Suprapubic skin (tissue), 4 donors: ENCODE data around the gene PCYOX1L. TPM values are rescaled to one million over a fixed set of nuclear protein-coding genes. Genes with fewer than 3 reads are reported as not detected.

ENCODE experiments used
- DNase-seq, 2 donors: peaks; one replicate each; pipeline ENCODE4 v3.0.0-alpha.2; 2019; ENCODE audit warnings: low spot score in 2 of 2
- H3K27ac ChIP-seq: fragments of 200-600 bp; sonication (generic); one replicate; pipeline ENCODE4 v1.5.1; 2019
- H3K27me3 ChIP-seq: fragments of 200-600 bp; sonication (generic); one replicate; pipeline ENCODE4 v1.5.1; 2019
- H3K36me3 ChIP-seq: fragments of 200-600 bp; sonication (generic); one replicate; pipeline ENCODE4 v1.5.1; 2019
- H3K4me1 ChIP-seq: fragments of 200-600 bp; sonication (generic); one replicate; pipeline ENCODE4 v1.5.1; 2019
- H3K4me3 ChIP-seq: fragments of 200-600 bp; sonication (generic); one replicate; pipeline ENCODE4 v1.5.1; 2019; ENCODE audit warnings: mild to moderate bottlenecking
- H3K9me3 ChIP-seq: fragments of 200-600 bp; sonication (generic); one replicate; pipeline ENCODE4 v1.5.1; 2019
- CTCF ChIP-seq, 2 donors: fragments of 200-600 bp in 1 of 2; fragments of 450-650 bp in 1 of 2; sonication (generic) in 1 of 2; IDR thresholded peaks; one replicate each; pipeline ENCODE4 v1.5.1; 2016 to 2019; ENCODE audit warnings: antibody characterized with exemption in 2 of 2, mild to moderate bottlenecking in 1 of 2, moderate library complexity in 1 of 2
- EP300 ChIP-seq: sonication (generic); formaldehyde crosslinking; IDR thresholded peaks from one replicate; pipeline ENCODE4 v1.6.1; 2017; ENCODE audit warnings: antibody characterized with exemption
- POLR2A ChIP-seq, 2 donors: fragments of 450-650 bp; IDR thresholded peaks; one replicate each; pipeline ENCODE4 v1.6.1; 2017; ENCODE audit warnings: antibody characterized with exemption in 2 of 2, mild to moderate bottlenecking in 2 of 2, moderate library complexity in 2 of 2
- POLR2AphosphoS5 ChIP-seq, 3 donors: sonication (generic); formaldehyde crosslinking; IDR thresholded peaks; one replicate each; pipeline ENCODE4 v1.6.1; 2017; ENCODE audit warnings: antibody characterized with exemption in 3 of 3
- WGBS: methylation state at CpG from one replicate; pipeline ENCODE4 v1.1.5; 2018; 5-methylcytosine and 5-hydroxymethylcytosine counted together
- total RNA-seq, 4 donors: library from RNA; depleted of rRNA; stranded (reverse); fragments of >200 nt; gene quantifications; one replicate each; pipeline ENCODE4 v1.1.0, GENCODE V29; 2016

PCYOX1L gene
- total RNA-seq, 4 donors from 2014 or later = 4.5 to 11.8 (median 5.8) TPM

DNA sequence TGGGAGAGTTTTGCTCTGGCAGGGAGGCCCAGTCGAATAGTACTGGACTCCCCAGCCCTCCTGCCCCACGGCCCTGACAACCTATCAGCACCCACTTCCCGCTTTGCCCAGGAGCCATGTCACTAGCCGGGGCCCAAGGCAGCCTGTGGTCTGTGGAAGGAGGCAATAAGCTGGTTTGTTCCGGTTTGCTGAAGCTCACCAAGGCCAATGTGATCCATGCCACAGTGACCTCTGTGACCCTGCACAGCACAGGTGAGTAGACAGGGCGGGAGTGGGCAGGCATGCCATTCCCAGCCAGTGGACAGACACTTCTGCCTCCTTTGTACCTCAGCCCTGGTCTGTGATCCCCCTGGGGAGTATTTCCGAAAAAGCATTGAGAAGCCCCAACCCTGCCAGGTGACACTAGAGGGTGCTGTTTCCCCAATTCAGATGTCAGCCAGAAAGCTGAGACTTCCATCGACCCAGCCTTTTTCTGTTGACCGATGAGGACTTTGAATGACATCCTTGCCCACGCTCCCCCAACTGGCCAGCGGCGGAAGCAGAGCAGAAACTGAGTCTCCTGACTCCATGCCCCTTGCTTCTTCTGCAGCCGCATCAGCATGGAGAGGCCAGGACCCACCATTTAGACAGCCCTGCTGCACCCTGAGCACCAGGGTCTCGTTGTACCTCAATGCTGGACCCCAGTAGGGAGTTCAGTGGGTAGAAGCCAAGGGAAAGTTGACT is 9.6 kb downstream of the PCYOX1L start:
- TF ChIP-seq POLR2A (IDR thresholded peaks at IDR 0.05) = no peak
- no peak for TF ChIP-seq EP300
- TF ChIP-seq CTCF (IDR thresholded peaks at IDR 0.05) = peak; percentile 18 to 76
- Histone ChIP-seq H3K9me3 (no peaks in the 10 kb centered on the region), H3K4me1 (peaks cover 11% of the 10 kb centered on the region), H3K36me3 (no peaks in the 10 kb centered on the region), H3K4me3 (no peak overlapping the region), H3K27me3 (no peaks in the 10 kb centered on the region), H3K27ac (no peak overlapping the region)
- 53% methylated on average over 14 of the region's 14 CpGs for WGBS
- no peak for DNase-seq

- no peak for TF ChIP-seq CTCF (IDR thresholded peaks at IDR 0.05)
- TF ChIP-seq POLR2A (IDR thresholded peaks at IDR 0.05) = no peak
- no peak for TF ChIP-seq POLR2AphosphoS5 (IDR thresholded peaks at IDR 0.05)
- no peak for TF ChIP-seq EP300
- DNase-seq = no peak
- Histone ChIP-seq H3K4me1 (peaks cover 11% of the 10 kb centered on the region), H3K36me3 (no peaks in the 10 kb centered on the region), H3K9me3 (no peaks in the 10 kb centered on the region), H3K27ac (no peak overlapping the region), H3K27me3 (no peaks in the 10 kb centered on the region), H3K4me3 (no peak overlapping the region)
- 91% methylated on average over 22 of the region's 22 CpGs for WGBS
These were observed 10.3 kb downstream of the PCYOX1L start for GRCh38 chr5:149367972-149368645.

DNA sequence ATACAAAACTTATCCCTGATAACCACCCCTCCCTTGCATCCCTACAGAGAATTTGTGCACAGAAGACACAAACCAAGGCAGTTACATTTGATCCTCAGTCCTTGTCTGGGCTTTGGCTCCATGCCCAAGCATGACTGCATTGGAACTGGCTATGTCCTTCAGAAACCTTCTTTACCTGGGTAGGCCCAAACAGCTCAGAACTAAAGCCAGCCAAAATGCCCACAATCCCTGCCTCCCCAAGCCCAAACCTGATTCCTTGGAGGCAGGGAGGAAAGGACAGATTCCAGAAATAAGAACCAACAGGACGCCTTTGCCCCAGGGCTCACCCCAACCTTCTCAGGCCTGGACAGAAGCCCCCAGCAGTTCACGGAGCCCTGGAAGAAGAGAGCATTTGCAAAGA is 13.0 kb downstream of the PCYOX1L start:
- WGBS = 75% methylated on average over 2 of the region's 2 CpGs
- Histone ChIP-seq H3K4me3 (no peak overlapping the region), H3K27me3 (no peaks in the 10 kb centered on the region), H3K4me1 (peaks cover 11% of the 10 kb centered on the region), H3K36me3 (no peaks in the 10 kb centered on the region), H3K9me3 (no peaks in the 10 kb centered on the region), H3K27ac (no peak overlapping the region)
- TF ChIP-seq CTCF (IDR thresholded peaks at IDR 0.05) (no peak), EP300 (no peak), POLR2AphosphoS5 (IDR thresholded peaks at IDR 0.05) (no peak), POLR2A (IDR thresholded peaks at IDR 0.05) (no peak)
- DNase-seq = no peak

DNA sequence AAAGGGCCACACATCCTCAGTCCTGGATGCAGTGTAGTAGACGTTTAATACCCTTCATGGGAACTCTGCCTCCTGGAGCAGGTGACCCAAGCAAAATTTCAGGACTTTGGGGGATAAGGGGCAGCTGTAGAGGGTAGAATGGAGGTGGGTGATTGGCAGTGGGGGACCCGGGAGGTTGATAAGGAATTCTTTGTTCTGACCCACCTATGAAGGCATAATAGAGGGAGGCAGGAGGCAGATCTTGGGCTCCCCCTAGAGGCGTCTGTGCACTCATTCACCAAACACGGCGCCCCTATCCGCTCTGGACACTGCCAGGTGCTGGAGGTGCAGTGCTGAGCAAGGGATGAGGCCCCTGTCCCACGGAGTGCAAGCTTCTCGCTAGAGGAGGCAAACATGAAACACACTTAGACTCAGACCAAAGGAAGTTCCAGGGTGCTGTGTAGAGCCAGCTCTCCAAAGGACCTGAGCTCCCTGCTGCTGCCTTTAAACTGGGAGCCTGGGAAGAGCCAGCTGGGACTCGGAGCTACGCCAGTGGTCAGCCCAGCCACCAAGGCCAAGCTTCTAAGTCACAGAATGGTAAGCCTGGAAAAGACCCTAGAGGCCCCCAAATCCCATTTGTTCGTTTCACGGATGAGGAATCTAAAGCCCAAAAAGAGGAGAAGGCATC is 13.6 kb downstream of the PCYOX1L start:
- Histone ChIP-seq H3K4me1 (peaks cover 11% of the 10 kb centered on the region), H3K9me3 (no peaks in the 10 kb centered on the region), H3K27me3 (no peaks in the 10 kb centered on the region), H3K36me3 (no peaks in the 10 kb centered on the region), H3K27ac (no peak overlapping the region), H3K4me3 (no peak overlapping the region)
- no peak for DNase-seq
- 47% methylated on average over 11 of the region's 12 CpGs for WGBS
- TF ChIP-seq POLR2A (IDR thresholded peaks at IDR 0.05) (no peak), CTCF (IDR thresholded peaks at IDR 0.05) (peak; percentile 49 to 80), POLR2AphosphoS5 (IDR thresholded peaks at IDR 0.05) (no peak), EP300 (no peak)
